Breast epithelium (tissue), 4 donors: Measurements from ENCODE around the gene OCA2. TPM values are rescaled to one million over a fixed set of nuclear protein-coding genes. Genes with fewer than 3 reads are reported as not detected.

Source experiments
- DNase-seq, 2 donors: peaks; one replicate each; pipeline ENCODE4 v3.0.0-alpha.2; 2019; ENCODE audit warnings: low spot score in 2 of 2
- H3K27ac ChIP-seq, 2 donors: fragments of 200-600 bp; sonication (generic) in 1 of 2; one replicate each; pipeline ENCODE4 v1.5.1; 2016 to 2019; ENCODE audit warnings: mild to moderate bottlenecking in 1 of 2
- H3K27me3 ChIP-seq, 2 donors: fragments of 200-600 bp; sonication (generic) in 1 of 2; one replicate each; pipeline versions ENCODE4 v1.5.1 to v1.6.0; 2017 to 2019; ENCODE audit warnings: control low read depth in 1 of 2, mild to moderate bottlenecking in 1 of 2
- H3K36me3 ChIP-seq: fragments of 200-600 bp; one replicate; pipeline ENCODE4 v1.5.1; 2019
- H3K4me1 ChIP-seq, 2 donors: fragments of 200-600 bp; sonication (generic); one replicate each; pipeline ENCODE4 v1.5.1; 2016 to 2019; ENCODE audit warnings: control low read depth in 1 of 2
- H3K4me3 ChIP-seq, 3 donors: fragments of 200-600 bp; sonication (generic); 1 replicate in 2 of 3; 2 replicates in 1 of 3; pipeline ENCODE4 v1.5.1; 2016 to 2019; ENCODE audit warnings: mild to moderate bottlenecking in 3 of 3, moderate library complexity in 2 of 3
- H3K9me3 ChIP-seq, 2 donors: fragments of 200-600 bp; sonication (generic) in 1 of 2; one replicate each; pipeline ENCODE4 v1.5.1; 2016 to 2019; ENCODE audit warnings: control low read depth in 1 of 2
- CTCF ChIP-seq, 3 donors: fragments of 450-650 bp; IDR thresholded peaks; one replicate each; pipeline ENCODE4 v1.5.1; 2016 to 2017; ENCODE audit warnings: antibody characterized with exemption in 3 of 3, mild to moderate bottlenecking in 3 of 3, moderate library complexity in 3 of 3
- POLR2A ChIP-seq: fragments of 450-650 bp; IDR thresholded peaks from one replicate; pipeline ENCODE4 v1.6.1; 2016; ENCODE audit warnings: antibody characterized with exemption, mild to moderate bottlenecking, moderate library complexity
- POLR2AphosphoS5 ChIP-seq, 3 donors: sonication (generic); formaldehyde crosslinking; IDR thresholded peaks; one replicate each; pipeline ENCODE4 v1.6.1; 2017; ENCODE audit warnings: antibody characterized with exemption in 3 of 3
- intact Hi-C: fragments of 100-400 bp; cut with DNase I; formaldehyde crosslinking; loops from one replicate; pipeline ENCODE4 v1.15.1; 2023; ENCODE audit warnings: low total_unique reads
- total RNA-seq, 3 donors: library from RNA; depleted of rRNA; stranded (reverse); fragments of >200 nt; gene quantifications; one replicate each; pipeline ENCODE4 v1.1.0, GENCODE V29; 2016

Gene OCA2
- total RNA-seq, 3 donors from 2014 or later, result 0.59 to 0.80 (median 0.66) TPM

- H3K27ac ChIP-seq, result no peak overlapping the region
- H3K9me3 ChIP-seq, result peaks cover 0 to 7% of the 10 kb centered on the region in 2 donors
- no peak for DNase-seq
- H3K4me3 ChIP-seq, result no peak overlapping the region
- TF ChIP-seq POLR2AphosphoS5 (IDR thresholded peaks at IDR 0.05) (no peak), CTCF (IDR thresholded peaks at IDR 0.05) (no peak), POLR2A (no peak)
- no peaks in the 10 kb centered on the region for H3K36me3 ChIP-seq
- H3K4me1 ChIP-seq, result no peaks in the 10 kb centered on the region
- H3K27me3 ChIP-seq, result no peaks in the 10 kb centered on the region
- intact Hi-C loops, result no loop called here
Observed at GRCh38 chr15:28081594-28081993, 17.5 kb downstream of the OCA2 start.

- no peak for DNase-seq
- Histone ChIP-seq H3K27ac (no peak overlapping the region), H3K9me3 (peaks cover 0 to 7% of the 10 kb centered on the region in 2 donors), H3K27me3 (no peaks in the 10 kb centered on the region), H3K36me3 (no peaks in the 10 kb centered on the region), H3K4me1 (no peaks in the 10 kb centered on the region), H3K4me3 (no peak overlapping the region)
- TF ChIP-seq POLR2A (no peak), POLR2AphosphoS5 (IDR thresholded peaks at IDR 0.05) (no peak), CTCF (IDR thresholded peaks at IDR 0.05) (no peak)
- intact Hi-C loops, result no loop called here
Observed at GRCh38 chr15:28080386-28080785, 18.7 kb downstream of the OCA2 start.

GRCh38 chr15:28079313-28079969 lies 19.7 kb downstream of the OCA2 start:
- Histone ChIP-seq H3K4me1 (no peaks in the 10 kb centered on the region), H3K27ac (no peak overlapping the region), H3K27me3 (no peaks in the 10 kb centered on the region), H3K4me3 (no peak overlapping the region), H3K36me3 (no peaks in the 10 kb centered on the region), H3K9me3 (peaks cover 0 to 7% of the 10 kb centered on the region in 2 donors)
- no peak for DNase-seq
- TF ChIP-seq POLR2AphosphoS5 (IDR thresholded peaks at IDR 0.05) (no peak), POLR2A (no peak), CTCF (IDR thresholded peaks at IDR 0.05) (no peak)
- intact Hi-C loops, result no loop called here

GRCh38 chr15:28078191-28078719 lies 20.9 kb downstream of the OCA2 start:
- H3K27ac ChIP-seq, result no peak overlapping the region
- intact Hi-C loops, result no loop called here
- no peaks in the 10 kb centered on the region for H3K4me1 ChIP-seq
- H3K9me3 ChIP-seq, result peaks cover 0 to 3% of the 10 kb centered on the region in 2 donors
- no peak for TF ChIP-seq POLR2A
- no peak for TF ChIP-seq CTCF (IDR thresholded peaks at IDR 0.05)
- no peak for TF ChIP-seq POLR2AphosphoS5 (IDR thresholded peaks at IDR 0.05)
- H3K36me3 ChIP-seq, result no peaks in the 10 kb centered on the region
- H3K27me3 ChIP-seq, result no peaks in the 10 kb centered on the region
- DNase-seq, result no peak
- no peak overlapping the region for H3K4me3 ChIP-seq

- intact Hi-C loops, result no loop called here
Observed at GRCh38 chr15:28075573-28075972, 23.5 kb downstream of the OCA2 start.

More at GRCh38 chr15:28075573-28075972, 23.5 kb downstream of the OCA2 start:
- H3K4me1 ChIP-seq, result no peaks in the 10 kb centered on the region
- H3K9me3 ChIP-seq, result no peaks in the 10 kb centered on the region
- no peaks in the 10 kb centered on the region for H3K36me3 ChIP-seq
- H3K27ac ChIP-seq, result no peak overlapping the region
- TF ChIP-seq POLR2AphosphoS5 (IDR thresholded peaks at IDR 0.05) (no peak), POLR2A (no peak), CTCF (IDR thresholded peaks at IDR 0.05) (no peak)
- H3K27me3 ChIP-seq, result no peaks in the 10 kb centered on the region
- DNase-seq, result no peak
- H3K4me3 ChIP-seq, result no peak overlapping the region
